ENCODE data around the gene DNAI2. TPM values are rescaled to one million over a fixed set of nuclear protein-coding genes. Genes with fewer than 3 reads are reported as not detected.

DNAI2 gene
- total RNA-seq (not detected), polyA plus RNA-seq (under 1 TPM; 0.11 to 0.77 TPM)

- FAIRE-seq = no peak
- Histone ChIP-seq H3K27ac (no peak within 1 kb of the TSS), H3K4me3 (no peak within 1 kb of the TSS), H3K36me3 (no peaks in the 10 kb centered on the region), H3K4me1 (peaks cover 0 to 3% (median 0%) of the 10 kb centered on the region in 3 donors), H3K27me3 (no peaks in the 10 kb centered on the region), H3K9me3 (no peaks in the 10 kb centered on the region)
- peak in 3 of 4 donors; percentile 7 to 55 (median 19) for ATAC-seq
- WGBS, 2 donors = 9 to 11% methylated on average over 32 to 33 of the region's 33 CpGs
- TF ChIP-seq, protein P1, sequence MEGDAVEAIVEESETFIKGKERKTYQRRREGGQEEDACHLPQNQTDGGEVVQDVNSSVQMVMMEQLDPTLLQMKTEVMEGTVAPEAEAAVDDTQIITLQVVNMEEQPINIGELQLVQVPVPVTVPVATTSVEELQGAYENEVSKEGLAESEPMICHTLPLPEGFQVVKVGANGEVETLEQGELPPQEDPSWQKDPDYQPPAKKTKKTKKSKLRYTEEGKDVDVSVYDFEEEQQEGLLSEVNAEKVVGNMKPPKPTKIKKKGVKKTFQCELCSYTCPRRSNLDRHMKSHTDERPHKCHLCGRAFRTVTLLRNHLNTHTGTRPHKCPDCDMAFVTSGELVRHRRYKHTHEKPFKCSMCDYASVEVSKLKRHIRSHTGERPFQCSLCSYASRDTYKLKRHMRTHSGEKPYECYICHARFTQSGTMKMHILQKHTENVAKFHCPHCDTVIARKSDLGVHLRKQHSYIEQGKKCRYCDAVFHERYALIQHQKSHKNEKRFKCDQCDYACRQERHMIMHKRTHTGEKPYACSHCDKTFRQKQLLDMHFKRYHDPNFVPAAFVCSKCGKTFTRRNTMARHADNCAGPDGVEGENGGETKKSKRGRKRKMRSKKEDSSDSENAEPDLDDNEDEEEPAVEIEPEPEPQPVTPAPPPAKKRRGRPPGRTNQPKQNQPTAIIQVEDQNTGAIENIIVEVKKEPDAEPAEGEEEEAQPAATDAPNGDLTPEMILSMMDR (IDR thresholded peaks at IDR 0.05) = no peak
- DNase-seq = no peak
- intact Hi-C loops (cut with DNase I) = no loop called here
These were observed at the start of gene DNAI2 for GRCh38 chr17:74274060-74274708. Gene DNAI2, plus strand, starts transcription at chr17:74274234. Its CDS starts 7,584 bp downstream, at chr17:74281818.

- no peaks in the 10 kb centered on the region for H3K4me1 ChIP-seq
- intact Hi-C loops (cut with DNase I) = loop anchor here in 1 of 3 donors (5.0 kb wide), 1 partner anchor 242 kb away; the partner anchor contains the start of gene CD300A
- 90 to 94% methylated on average over 20 of the region's 20 CpGs for WGBS, 2 donors
- ATAC-seq = no peak
- DNase-seq = peak in 1 of 6 donors; percentile 43
- H3K4me3 ChIP-seq = no peak overlapping the region
- TF ChIP-seq, protein P1 (IDR thresholded peaks at IDR 0.05) = no peak
- no peak overlapping the region for H3K27ac ChIP-seq
- H3K9me3 ChIP-seq = no peaks in the 10 kb centered on the region
- FAIRE-seq = no peak
- no peaks in the 10 kb centered on the region for H3K36me3 ChIP-seq
- H3K27me3 ChIP-seq = no peaks in the 10 kb centered on the region
These were observed 48.9 kb upstream of the DNAI2 start for GRCh38 chr17:74224959-74225725.

- H3K9me3 ChIP-seq = no peaks in the 10 kb centered on the region
- no peak for FAIRE-seq
- H3K4me3 ChIP-seq = no peak overlapping the region
- H3K36me3 ChIP-seq = no peaks in the 10 kb centered on the region
- intact Hi-C loops (cut with DNase I) = loop anchor here in 1 of 3 donors (5.0 kb wide), 1 partner anchor 241 kb away; the partner anchor contains the start of gene CD300A
- H3K27me3 ChIP-seq = no peaks in the 10 kb centered on the region
- peaks cover 0 to 3% (median 0%) of the 10 kb centered on the region in 3 donors for H3K4me1 ChIP-seq
- TF ChIP-seq, protein P1 (IDR thresholded peaks at IDR 0.05) = no peak
- 89 to 92% methylated on average over 6 of the region's 6 CpGs for WGBS, 2 donors
- H3K27ac ChIP-seq = no peak overlapping the region
- no peak for DNase-seq
- ATAC-seq = no peak
These were observed 47.8 kb upstream of the DNAI2 start for GRCh38 chr17:74226252-74226651.

- intact Hi-C loops (cut with DNase I) = loop anchor here in 1 of 3 donors (5.0 kb wide), 1 partner anchor 240 kb away; the partner anchor contains the start of gene CD300A
- Histone ChIP-seq H3K4me1 (peaks cover 4 to 11% (median 5%) of the 10 kb centered on the region in 3 donors), H3K27me3 (no peaks in the 10 kb centered on the region), H3K4me3 (no peak overlapping the region), H3K36me3 (no peaks in the 10 kb centered on the region), H3K9me3 (no peaks in the 10 kb centered on the region), H3K27ac (no peak overlapping the region)
- DNase-seq = no peak
- TF ChIP-seq, protein P1 (IDR thresholded peaks at IDR 0.05) = no peak
- no peak for ATAC-seq
- no peak for FAIRE-seq
- WGBS, 2 donors = 84% methylated on average over 10 of the region's 10 CpGs
These were observed 46.6 kb upstream of the DNAI2 start for GRCh38 chr17:74227271-74228080.
